Endothelial cell of umbilical vein (primary cell): Measurements from ENCODE around the gene MACROD2.

Source experiments
- FOS ChIP-seq: IDR thresholded peaks from 2 replicates; pipeline ENCODE4 v1.6.1; 2011; ENCODE audit warnings: mild to moderate bottlenecking, low read length, moderate library complexity, borderline replicate concordance; ENCODE audit not compliant: insufficient read depth
- MYC ChIP-seq: IDR thresholded peaks from one replicate; pipeline ENCODE4 v1.6.1; 2011; ENCODE audit warnings: mild to moderate bottlenecking, low read depth, low read length
- POLR2A ChIP-seq: IDR thresholded peaks from 2 replicates; pipeline ENCODE4 v1.6.1; 2012; ENCODE audit warnings: low read depth, mild to moderate bottlenecking, control low read depth, low read length
- POLR2AphosphoS5 ChIP-seq: IDR thresholded peaks from 2 replicates; pipeline ENCODE4 v1.6.1; 2012; ENCODE audit warnings: low read depth, mild to moderate bottlenecking, control low read depth, low read length, moderate library complexity; ENCODE audit not compliant: insufficient read depth
- TF ChIP-seq, protein P1 (sequence below), 2 donors: IDR thresholded peaks; 1 replicate in 1 of 2; 2 replicates in 1 of 2; pipeline ENCODE4 v1.5.1; 2011; ENCODE audit warnings: low read length in 2 of 2, mild to moderate bottlenecking in 2 of 2, moderate library complexity in 2 of 2, control low read depth in 1 of 2, inconsistent platforms in 1 of 2, low read depth in 1 of 2; ENCODE audit not compliant: insufficient read depth in 1 of 2; ENCODE audit errors: extremely low read depth in 1 of 2

DNA sequence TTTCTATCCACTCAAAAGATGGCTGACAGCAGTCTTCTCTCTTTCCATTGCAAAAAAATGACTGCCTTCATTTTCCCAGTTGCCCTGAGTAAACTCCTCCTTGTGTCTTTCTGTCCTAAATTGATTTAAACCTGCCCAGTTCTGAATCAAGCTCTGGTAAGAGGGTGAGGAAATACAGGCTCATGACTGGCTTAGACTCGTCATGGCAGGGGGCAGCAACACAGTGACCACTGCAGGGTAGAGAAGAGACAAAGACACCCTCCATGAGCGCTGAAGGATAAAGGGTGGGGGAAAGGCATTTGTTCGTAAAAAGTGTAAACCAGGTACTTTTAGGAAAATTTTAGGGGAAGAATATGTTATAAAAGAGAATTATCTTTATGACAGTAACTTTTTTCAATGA lies 1080.3 kb downstream of the MACROD2 start:
- TF ChIP-seq, protein P1, sequence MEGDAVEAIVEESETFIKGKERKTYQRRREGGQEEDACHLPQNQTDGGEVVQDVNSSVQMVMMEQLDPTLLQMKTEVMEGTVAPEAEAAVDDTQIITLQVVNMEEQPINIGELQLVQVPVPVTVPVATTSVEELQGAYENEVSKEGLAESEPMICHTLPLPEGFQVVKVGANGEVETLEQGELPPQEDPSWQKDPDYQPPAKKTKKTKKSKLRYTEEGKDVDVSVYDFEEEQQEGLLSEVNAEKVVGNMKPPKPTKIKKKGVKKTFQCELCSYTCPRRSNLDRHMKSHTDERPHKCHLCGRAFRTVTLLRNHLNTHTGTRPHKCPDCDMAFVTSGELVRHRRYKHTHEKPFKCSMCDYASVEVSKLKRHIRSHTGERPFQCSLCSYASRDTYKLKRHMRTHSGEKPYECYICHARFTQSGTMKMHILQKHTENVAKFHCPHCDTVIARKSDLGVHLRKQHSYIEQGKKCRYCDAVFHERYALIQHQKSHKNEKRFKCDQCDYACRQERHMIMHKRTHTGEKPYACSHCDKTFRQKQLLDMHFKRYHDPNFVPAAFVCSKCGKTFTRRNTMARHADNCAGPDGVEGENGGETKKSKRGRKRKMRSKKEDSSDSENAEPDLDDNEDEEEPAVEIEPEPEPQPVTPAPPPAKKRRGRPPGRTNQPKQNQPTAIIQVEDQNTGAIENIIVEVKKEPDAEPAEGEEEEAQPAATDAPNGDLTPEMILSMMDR (IDR thresholded peaks at IDR 0.05; ENCODE audit: extremely low read depth in 1 of 2, insufficient read depth in 1 of 2, low read depth in 1 of 2, low read length in 2 of 2) = no peak
- TF ChIP-seq FOS = no peak
- no peak for TF ChIP-seq POLR2A
- TF ChIP-seq MYC = no peak
- TF ChIP-seq POLR2AphosphoS5 = no peak
